Superior temporal gyrus (tissue), 1 donor: ENCODE data around the gene SLC7A5.
"Not testable (repeated sequence)": the region's sequence is repeated elsewhere in the genome, so short reads cannot be mapped to it uniquely, and the experiment has no call there.

ENCODE experiments used
- DNase-seq: peaks from one replicate; pipeline ENCODE4 v3.0.0-alpha.2; 2016; ENCODE audit errors: extremely low spot score

Gene SLC7A5

GRCh38 chr16:87869061-87869878 is at the start of gene SLC7A5:
Gene SLC7A5, minus strand, starts transcription at chr16:87869507. Its CDS starts 85 bp downstream, at chr16:87869422.
- peak; percentile 41 for DNase-seq

- DNase-seq = no peak
Observed at GRCh38 chr16:87918338-87918737, 49.0 kb upstream of the SLC7A5 start.

GRCh38 chr16:87917503-87917902 is 48.2 kb upstream of the SLC7A5 start:
- no peak for DNase-seq

GRCh38 chr16:87914812-87915211 is 45.5 kb upstream of the SLC7A5 start:
- no peak for DNase-seq

- not testable (repeated sequence) for DNase-seq
Observed at GRCh38 chr16:87914021-87914725, 44.9 kb upstream of the SLC7A5 start.

GRCh38 chr16:87912691-87913090 is 43.4 kb upstream of the SLC7A5 start:
- DNase-seq = not testable (repeated sequence)

- not testable (repeated sequence) for DNase-seq
Observed at GRCh38 chr16:87911106-87911763, 41.9 kb upstream of the SLC7A5 start.

GRCh38 chr16:87909203-87909935 is 40.1 kb upstream of the SLC7A5 start:
- peak; percentile 77 for DNase-seq

GRCh38 chr16:87908101-87908500 is 38.8 kb upstream of the SLC7A5 start:
- DNase-seq = not testable (repeated sequence)

GRCh38 chr16:87905521-87905920 is 36.2 kb upstream of the SLC7A5 start:
- DNase-seq = not testable (repeated sequence)

GRCh38 chr16:87904963-87905362 is 35.7 kb upstream of the SLC7A5 start:
- not testable (repeated sequence) for DNase-seq

GRCh38 chr16:87900489-87900888 is 31.2 kb upstream of the SLC7A5 start:
- not testable (repeated sequence) for DNase-seq

- no peak for DNase-seq
Observed at GRCh38 chr16:87897521-87898505, 28.5 kb upstream of the SLC7A5 start.

- not testable (repeated sequence) for DNase-seq
Observed at GRCh38 chr16:87896924-87897520, 27.7 kb upstream of the SLC7A5 start.

- not testable (repeated sequence) for DNase-seq
Observed at GRCh38 chr16:87896176-87896890, 27.0 kb upstream of the SLC7A5 start.

- peak; percentile 54 for DNase-seq
Observed at GRCh38 chr16:87895641-87896141, 26.4 kb upstream of the SLC7A5 start.

GRCh38 chr16:87894005-87894404 is 24.7 kb upstream of the SLC7A5 start:
- not testable (repeated sequence) for DNase-seq

GRCh38 chr16:87891764-87892163 is 22.5 kb upstream of the SLC7A5 start:
- DNase-seq = no peak

GRCh38 chr16:87889762-87890161 is 20.5 kb upstream of the SLC7A5 start:
- not testable (repeated sequence) for DNase-seq
